Lung (tissue), 12 donors: ENCODE data around the gene NAV2. TPM values are rescaled to one million over a fixed set of nuclear protein-coding genes. Genes with fewer than 3 reads are reported as not detected.

Experiments
- ATAC-seq: fragments of 200-7000 bp; cut with Tn5 transposase; one replicate; pipeline ENCODE4 v1.9.1; 2020; ENCODE audit warnings: moderate number of reproducible peaks; ENCODE audit not compliant: insufficient read depth, low FRiP score
- DNase-seq, 3 donors: peaks; one replicate each; pipeline ENCODE4 v3.0.0-alpha.2; 2013 to 2017
- H3K27ac ChIP-seq, 2 donors: one replicate each; pipeline ENCODE4 v1.5.1; 2013; ENCODE audit warnings: mild to moderate bottlenecking in 2 of 2, moderate library complexity in 2 of 2, control low read depth in 1 of 2, inconsistent platforms in 1 of 2, low read depth in 1 of 2, low read length in 1 of 2
- H3K27me3 ChIP-seq, 3 donors: one replicate each; pipeline ENCODE4 v1.5.1; 2013; ENCODE audit warnings: low read length in 2 of 3; ENCODE audit not compliant: control insufficient read depth in 3 of 3, insufficient read depth in 3 of 3
- H3K36me3 ChIP-seq, 4 donors: one replicate each; pipeline ENCODE4 v1.5.1; 2013; ENCODE audit warnings: low read length in 4 of 4, mild to moderate bottlenecking in 1 of 4, moderate library complexity in 1 of 4; ENCODE audit not compliant: control insufficient read depth in 4 of 4, insufficient read depth in 4 of 4
- H3K4me1 ChIP-seq, 5 donors: one replicate each; pipeline ENCODE4 v1.5.1; 2013; ENCODE audit warnings: low read length in 5 of 5, mild to moderate bottlenecking in 2 of 5, moderate library complexity in 1 of 5; ENCODE audit not compliant: control insufficient read depth in 5 of 5, insufficient read depth in 5 of 5
- H3K4me3 ChIP-seq: one replicate; pipeline ENCODE4 v1.5.1; 2013; ENCODE audit warnings: mild to moderate bottlenecking, control low read depth, moderate library complexity
- H3K9ac ChIP-seq, 2 donors: one replicate each; pipeline ENCODE4 v1.5.1; 2013; ENCODE audit warnings: low read length in 2 of 2, control low read depth in 1 of 2; ENCODE audit not compliant: insufficient read depth in 1 of 2
- H3K9me3 ChIP-seq, 4 donors: one replicate each; pipeline ENCODE4 v1.5.1; 2013; ENCODE audit warnings: low read length in 3 of 4, mild to moderate bottlenecking in 1 of 4, moderate library complexity in 1 of 4; ENCODE audit not compliant: control insufficient read depth in 4 of 4, insufficient read depth in 3 of 4
- WGBS, 2 donors: extraction: QIAGEN DNeasy Blood & Tissue Kit; methylation state at CpG; one replicate each; pipeline ENCODE4 v1.1.7; 2013; 5-methylcytosine and 5-hydroxymethylcytosine counted together
- polyA plus RNA-seq, 2 donors: library from polyadenylated mRNA; stranded (reverse); fragments of 200-250 nt; gene quantifications; one replicate each; pipeline ENCODE4 v1.2.1, GENCODE V29; 2013
- total RNA-seq, 2 donors: library from RNA; depleted of rRNA in 1 of 2; stranded (reverse); fragments of >200 nt in 1 of 2; gene quantifications; one replicate each; pipeline ENCODE4 v1.2.1, GENCODE V29; 2014 to 2021
- TF ChIP-seq, protein P1 (sequence below): IDR thresholded peaks from 2 replicates; pipeline ENCODE4 v1.5.1; 2012; ENCODE audit warnings: mild to moderate bottlenecking; ENCODE audit errors: control extremely low read depth, extremely low read depth
- donor health status: control.
- donor health status: control.
- donor health status: Bipolar disorder and iron deficiency.
- donor health status: healthy.
- donor health status: DM: yes; HTN: yes; CAD: no.

Gene NAV2
- total and polyA plus RNA-seq, 4 donors = 6.8 to 47.9 (median 20.2) TPM

GRCh38 chr11:19817870-19818269 is 105.2 kb downstream of the NAV2 start:
- no peak for DNase-seq
- peaks cover 0 to 40% (median 5%) of the 10 kb centered on the region in 5 donors for H3K4me1 ChIP-seq

GRCh38 chr11:19818619-19819018 is 106.0 kb downstream of the NAV2 start:
- H3K36me3 ChIP-seq = no peaks in the 10 kb centered on the region
- H3K9me3 ChIP-seq = no peaks in the 10 kb centered on the region
- TF ChIP-seq, protein P1, sequence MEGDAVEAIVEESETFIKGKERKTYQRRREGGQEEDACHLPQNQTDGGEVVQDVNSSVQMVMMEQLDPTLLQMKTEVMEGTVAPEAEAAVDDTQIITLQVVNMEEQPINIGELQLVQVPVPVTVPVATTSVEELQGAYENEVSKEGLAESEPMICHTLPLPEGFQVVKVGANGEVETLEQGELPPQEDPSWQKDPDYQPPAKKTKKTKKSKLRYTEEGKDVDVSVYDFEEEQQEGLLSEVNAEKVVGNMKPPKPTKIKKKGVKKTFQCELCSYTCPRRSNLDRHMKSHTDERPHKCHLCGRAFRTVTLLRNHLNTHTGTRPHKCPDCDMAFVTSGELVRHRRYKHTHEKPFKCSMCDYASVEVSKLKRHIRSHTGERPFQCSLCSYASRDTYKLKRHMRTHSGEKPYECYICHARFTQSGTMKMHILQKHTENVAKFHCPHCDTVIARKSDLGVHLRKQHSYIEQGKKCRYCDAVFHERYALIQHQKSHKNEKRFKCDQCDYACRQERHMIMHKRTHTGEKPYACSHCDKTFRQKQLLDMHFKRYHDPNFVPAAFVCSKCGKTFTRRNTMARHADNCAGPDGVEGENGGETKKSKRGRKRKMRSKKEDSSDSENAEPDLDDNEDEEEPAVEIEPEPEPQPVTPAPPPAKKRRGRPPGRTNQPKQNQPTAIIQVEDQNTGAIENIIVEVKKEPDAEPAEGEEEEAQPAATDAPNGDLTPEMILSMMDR = no peak
- no peak overlapping the region for H3K27ac ChIP-seq
- peaks cover 0 to 33% (median 5%) of the 10 kb centered on the region in 5 donors for H3K4me1 ChIP-seq
- WGBS, 2 donors = 85 to 95% methylated on average over 3 of the region's 3 CpGs
- no peak overlapping the region for H3K4me3 ChIP-seq
- peak overlapping the region in 1 of 2 donors; percentile 51 for H3K9ac ChIP-seq
- ATAC-seq (no peak), DNase-seq (no peak)
- no peaks in the 10 kb centered on the region for H3K27me3 ChIP-seq

More at GRCh38 chr11:19817870-19818269, 105.2 kb downstream of the NAV2 start:
- WGBS, 2 donors = 56 to 75% methylated on average over 3 of the region's 3 CpGs
- no peak overlapping the region for H3K4me3 ChIP-seq
- H3K9ac ChIP-seq = no peak overlapping the region
- H3K27me3 ChIP-seq = no peaks in the 10 kb centered on the region
- H3K27ac ChIP-seq = peak overlapping the region in 1 of 2 donors; percentile 70
- no peaks in the 10 kb centered on the region for H3K36me3 ChIP-seq
- H3K9me3 ChIP-seq = no peaks in the 10 kb centered on the region
- no peak for ATAC-seq
- TF ChIP-seq, protein P1 = no peak

DNA sequence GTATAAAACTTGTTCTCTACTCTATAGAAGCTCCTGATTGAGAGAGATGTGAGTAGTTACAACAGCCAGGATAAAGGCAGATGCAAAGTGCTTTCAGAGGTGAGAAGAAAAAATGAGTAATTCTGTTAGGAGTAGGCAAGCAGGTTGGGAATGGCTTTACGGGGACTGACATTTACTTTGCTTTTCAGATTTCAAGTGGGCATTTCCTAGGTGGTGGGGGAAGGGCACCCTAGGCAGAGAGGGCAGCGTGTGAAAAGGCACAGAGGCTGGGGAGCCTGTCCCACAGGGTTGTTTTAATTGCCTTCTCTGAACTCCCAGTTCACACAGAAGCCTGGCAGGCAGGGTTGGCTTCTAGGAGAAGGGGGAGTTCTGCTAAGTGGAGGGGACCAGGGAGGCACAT is 106.5 kb downstream of the NAV2 start:
- WGBS, 2 donors = 61 to 88% methylated on average over 2 of the region's 2 CpGs
- no peak for ATAC-seq
- peak overlapping the region in 1 of 2 donors; percentile 80 for H3K27ac ChIP-seq
- no peak overlapping the region for H3K4me3 ChIP-seq
- H3K4me1 ChIP-seq = peaks cover 0 to 28% (median 6%) of the 10 kb centered on the region in 5 donors
- peak overlapping the region in 1 of 2 donors; percentile 51 for H3K9ac ChIP-seq
- TF ChIP-seq, protein P1 = no peak
- no peaks in the 10 kb centered on the region for H3K27me3 ChIP-seq
- DNase-seq = peak; percentile 44 to 73 (median 63)
- H3K36me3 ChIP-seq = no peaks in the 10 kb centered on the region
- H3K9me3 ChIP-seq = no peaks in the 10 kb centered on the region

- peak; percentile 47 to 71 (median 52) for DNase-seq
- H3K4me3 ChIP-seq = no peak overlapping the region
- WGBS, 2 donors = 59 to 92% methylated on average over 1 of the region's 1 CpG
- H3K27ac ChIP-seq = peak overlapping the region in 1 of 2 donors; percentile 85
- peaks cover 0 to 19% (median 7%) of the 10 kb centered on the region in 5 donors for H3K4me1 ChIP-seq
- no peak overlapping the region for H3K9ac ChIP-seq
- H3K9me3 ChIP-seq = no peaks in the 10 kb centered on the region
- TF ChIP-seq, protein P1 = no peak
- ATAC-seq = peak; percentile 36
- H3K27me3 ChIP-seq = no peaks in the 10 kb centered on the region
- H3K36me3 ChIP-seq = no peaks in the 10 kb centered on the region
Observed at GRCh38 chr11:19820100-19820499, 107.5 kb downstream of the NAV2 start.
